SK-N-SH treated with all-trans-retinoic acid at 6 μM for 48 hours (cell line): ENCODE data around the gene BLOC1S4.
"Not testable (repeated sequence)": the region's sequence is repeated elsewhere in the genome, so short reads cannot be mapped to it uniquely, and the experiment has no call there.

Source experiments
- ATAC-seq: fragments of 200-7000 bp; cut with Tn5 transposase; 3 replicates; pipeline ENCODE4 v1.9.1; 2020; ENCODE audit warnings: mild to moderate bottlenecking, moderate library complexity
- ARNTL ChIP-seq: fragments of 450-650 bp; formaldehyde crosslinking; IDR thresholded peaks from 2 replicates; pipeline ENCODE4 v1.5.0; 2020; ENCODE audit warnings: low read depth, mild to moderate bottlenecking, moderate library complexity, borderline replicate concordance
- BACH2 ChIP-seq: fragments of 250-450 bp; sonication (Bioruptor Pico); IDR thresholded peaks from 2 replicates; pipeline ENCODE4 v1.9.0; 2021; ENCODE audit warnings: mild to moderate bottlenecking, borderline replicate concordance
- CREB5 ChIP-seq: fragments of 250-450 bp; sonication (Bioruptor Pico); IDR thresholded peaks from 2 replicates; pipeline ENCODE4 v1.5.1; 2020; ENCODE audit warnings: low read depth, mild to moderate bottlenecking, moderate library complexity
- ESRRG ChIP-seq: fragments of 250-450 bp; sonication (Bioruptor Pico); IDR thresholded peaks from 2 replicates; pipeline ENCODE4 v1.6.1; 2021; ENCODE audit warnings: mild to moderate bottlenecking
- GLIS3 ChIP-seq: fragments of 250-450 bp; sonication (Bioruptor Pico); IDR thresholded peaks from 2 replicates; pipeline ENCODE4 v1.5.0; 2020; ENCODE audit warnings: mild to moderate bottlenecking, moderate library complexity
- ISL1 ChIP-seq: fragments of 250-450 bp; sonication (Bioruptor Pico); IDR thresholded peaks from 2 replicates; pipeline ENCODE4 v2.1.2; 2022; ENCODE audit warnings: mild to moderate bottlenecking, moderate library complexity
- OSR1 ChIP-seq: fragments of 250-450 bp; sonication (Bioruptor Pico); IDR thresholded peaks from 2 replicates; pipeline ENCODE4 v1.8.0; 2022; ENCODE audit warnings: moderate library complexity, mild to moderate bottlenecking, inconsistent platforms
- POU6F1 ChIP-seq: fragments of 250-450 bp; sonication (Bioruptor Pico); IDR thresholded peaks from 2 replicates; pipeline ENCODE4 v1.8.0; 2021; ENCODE audit warnings: low read depth, mild to moderate bottlenecking, moderate library complexity, borderline replicate concordance
- PPARA ChIP-seq: fragments of 250-450 bp; sonication (Bioruptor Pico); IDR thresholded peaks from 2 replicates; pipeline ENCODE4 v1.5.0; 2020; ENCODE audit warnings: mild to moderate bottlenecking, borderline replicate concordance
- RARB ChIP-seq: fragments of 250-450 bp; sonication (Bioruptor Pico); IDR thresholded peaks from 2 replicates; pipeline ENCODE4 v1.8.0; 2021; ENCODE audit warnings: mild to moderate bottlenecking, moderate library complexity
- SNAI2 ChIP-seq: fragments of 250-450 bp; sonication (Bioruptor Pico); IDR thresholded peaks from 2 replicates; pipeline ENCODE4 v1.5.0; 2020; ENCODE audit warnings: mild to moderate bottlenecking, moderate library complexity
- TOX ChIP-seq: fragments of 250-450 bp; sonication (Bioruptor Pico); IDR thresholded peaks from 2 replicates; pipeline ENCODE4 v1.8.0; 2021; ENCODE audit warnings: mild to moderate bottlenecking, moderate library complexity, borderline replicate concordance
- TSHZ2 ChIP-seq: fragments of 250-450 bp; sonication (Bioruptor Pico); IDR thresholded peaks from 2 replicates; pipeline ENCODE4 v1.5.0; 2020; ENCODE audit warnings: mild to moderate bottlenecking, moderate library complexity
- ZC3H10 ChIP-seq: fragments of 250-450 bp; sonication (Bioruptor Pico); IDR thresholded peaks from 2 replicates; pipeline ENCODE4 v1.5.1; 2021; ENCODE audit warnings: mild to moderate bottlenecking, moderate library complexity
- ZFP3 ChIP-seq: fragments of 250-450 bp; sonication (Bioruptor Pico); IDR thresholded peaks from 2 replicates; pipeline ENCODE4 v1.5.0; 2020; ENCODE audit warnings: mild to moderate bottlenecking, moderate library complexity
- ZFP30 ChIP-seq: fragments of 450-650 bp; formaldehyde crosslinking; IDR thresholded peaks from 2 replicates; pipeline ENCODE4 v1.5.0; 2022; ENCODE audit warnings: mild to moderate bottlenecking, moderate library complexity
- ZNF565 ChIP-seq: fragments of 450-650 bp; formaldehyde crosslinking; conservative IDR thresholded peaks from 2 replicates; pipeline ENCODE4 v1.5.0; 2020; ENCODE audit warnings: low read depth, mild to moderate bottlenecking, moderate library complexity
- ZNF70 ChIP-seq: fragments of 450-650 bp; formaldehyde crosslinking; IDR thresholded peaks from 2 replicates; pipeline ENCODE4 v1.5.0; 2020; ENCODE audit warnings: mild to moderate bottlenecking, moderate library complexity
- ZNF8 ChIP-seq: fragments of 450-650 bp; formaldehyde crosslinking; IDR thresholded peaks from 2 replicates; pipeline ENCODE4 v1.5.0; 2020; ENCODE audit warnings: mild to moderate bottlenecking, moderate library complexity

BLOC1S4 gene

GRCh38 chr4:6672131-6672530 is 43.8 kb upstream of the BLOC1S4 start:
- no peak for TF ChIP-seq ISL1 (CRISPR knock-in tag)
- TF ChIP-seq RARB = no peak
- TF ChIP-seq TOX (CRISPR knock-in tag) = no peak
- no peak for ATAC-seq

GRCh38 chr4:6672541-6673190 is 43.3 kb upstream of the BLOC1S4 start:
- not testable (repeated sequence) for ATAC-seq

GRCh38 chr4:6673191-6673659 is 42.7 kb upstream of the BLOC1S4 start:
- peak; percentile 55 for ATAC-seq

GRCh38 chr4:6673660-6674499 is 42.1 kb upstream of the BLOC1S4 start:
- no peak for TF ChIP-seq CREB5 (CRISPR knock-in tag)
- TF ChIP-seq POU6F1 (CRISPR knock-in tag) = no peak
- TF ChIP-seq ZNF8 (CRISPR knock-in tag) = no peak
- no peak for TF ChIP-seq BACH2 (CRISPR knock-in tag)
- TF ChIP-seq ZC3H10 (CRISPR knock-in tag) = no peak
- TF ChIP-seq ARNTL (CRISPR knock-in tag) = no peak
- ATAC-seq = peak; percentile 89

GRCh38 chr4:6674500-6675149 is 41.3 kb upstream of the BLOC1S4 start:
- peak; percentile 26 for ATAC-seq
- TF ChIP-seq ZNF8 (CRISPR knock-in tag) = no peak
- TF ChIP-seq ZNF565 = no peak
- TF ChIP-seq OSR1 (CRISPR knock-in tag) = no peak
- no peak for TF ChIP-seq ESRRG (CRISPR knock-in tag)
- TF ChIP-seq TSHZ2 (CRISPR knock-in tag) = no peak
- no peak for TF ChIP-seq ZFP30
- no peak for TF ChIP-seq POU6F1 (CRISPR knock-in tag)
- TF ChIP-seq PPARA (CRISPR knock-in tag) = no peak
- TF ChIP-seq ZC3H10 (CRISPR knock-in tag) = no peak
- TF ChIP-seq SNAI2 = no peak
- TF ChIP-seq GLIS3 (CRISPR knock-in tag) = no peak
- no peak for TF ChIP-seq ZFP3
- TF ChIP-seq ARNTL (CRISPR knock-in tag) = no peak
- TF ChIP-seq ZNF70 (CRISPR knock-in tag) = no peak
